ENCODE data around the gene EXOC4.

DNA sequence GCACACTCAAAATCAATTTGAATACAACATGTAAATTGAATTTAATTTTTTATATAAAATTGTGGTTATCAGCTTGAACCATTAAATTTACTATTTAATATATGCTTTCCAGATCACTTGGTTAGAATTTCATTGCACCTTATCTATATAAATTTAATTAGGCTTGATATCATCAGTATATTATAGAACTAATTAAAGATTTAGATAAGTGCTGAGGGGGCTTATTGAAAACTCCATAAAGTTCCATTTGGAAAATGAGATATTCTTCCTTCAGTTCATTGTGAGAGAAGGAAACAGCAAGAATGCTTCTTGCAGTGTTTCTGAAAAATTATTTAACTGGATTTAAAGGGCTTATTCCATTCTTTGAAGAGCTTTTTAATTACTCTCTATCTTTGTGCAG is 788.6 kb downstream of the EXOC4 start:
- TF ChIP-seq, protein P1, sequence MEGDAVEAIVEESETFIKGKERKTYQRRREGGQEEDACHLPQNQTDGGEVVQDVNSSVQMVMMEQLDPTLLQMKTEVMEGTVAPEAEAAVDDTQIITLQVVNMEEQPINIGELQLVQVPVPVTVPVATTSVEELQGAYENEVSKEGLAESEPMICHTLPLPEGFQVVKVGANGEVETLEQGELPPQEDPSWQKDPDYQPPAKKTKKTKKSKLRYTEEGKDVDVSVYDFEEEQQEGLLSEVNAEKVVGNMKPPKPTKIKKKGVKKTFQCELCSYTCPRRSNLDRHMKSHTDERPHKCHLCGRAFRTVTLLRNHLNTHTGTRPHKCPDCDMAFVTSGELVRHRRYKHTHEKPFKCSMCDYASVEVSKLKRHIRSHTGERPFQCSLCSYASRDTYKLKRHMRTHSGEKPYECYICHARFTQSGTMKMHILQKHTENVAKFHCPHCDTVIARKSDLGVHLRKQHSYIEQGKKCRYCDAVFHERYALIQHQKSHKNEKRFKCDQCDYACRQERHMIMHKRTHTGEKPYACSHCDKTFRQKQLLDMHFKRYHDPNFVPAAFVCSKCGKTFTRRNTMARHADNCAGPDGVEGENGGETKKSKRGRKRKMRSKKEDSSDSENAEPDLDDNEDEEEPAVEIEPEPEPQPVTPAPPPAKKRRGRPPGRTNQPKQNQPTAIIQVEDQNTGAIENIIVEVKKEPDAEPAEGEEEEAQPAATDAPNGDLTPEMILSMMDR (IDR thresholded peaks at IDR 0.05): no peak
- TF ChIP-seq REST (IDR thresholded peaks at IDR 0.05; ENCODE audit: insufficient read depth in 1 of 2, low read depth in 2 of 2, low read length in 1 of 2): no peak
- TF ChIP-seq SIN3A (IDR thresholded peaks at IDR 0.05; ENCODE audit: borderline replicate concordance, insufficient read depth, low read depth, low read length): no peak
- no peak for TF ChIP-seq POLR2AphosphoS5 (IDR thresholded peaks at IDR 0.05; ENCODE audit: low read depth, low read length)
- no peak for TF ChIP-seq TCF7L2 (IDR thresholded peaks at IDR 0.05; ENCODE audit: low read depth, low read length)

Data from Panc1 (cell line).